PC-9 (cell line): ENCODE data around the gene MTNR1A.

ENCODE experiments used
- EZH2 ChIP-seq: fragments of 200-600 bp; sonication (generic); IDR thresholded peaks from 2 replicates; pipeline ENCODE4 v1.8.0; 2017; ENCODE audit warnings: antibody characterized with exemption, low read depth
- TF ChIP-seq, protein P1 (sequence below): fragments of 200-600 bp; sonication (generic); conservative IDR thresholded peaks from 2 replicates; pipeline ENCODE4 v1.6.1; 2017; ENCODE audit warnings: mixed run types, antibody characterized with exemption, mild to moderate bottlenecking, moderate library complexity

DNA sequence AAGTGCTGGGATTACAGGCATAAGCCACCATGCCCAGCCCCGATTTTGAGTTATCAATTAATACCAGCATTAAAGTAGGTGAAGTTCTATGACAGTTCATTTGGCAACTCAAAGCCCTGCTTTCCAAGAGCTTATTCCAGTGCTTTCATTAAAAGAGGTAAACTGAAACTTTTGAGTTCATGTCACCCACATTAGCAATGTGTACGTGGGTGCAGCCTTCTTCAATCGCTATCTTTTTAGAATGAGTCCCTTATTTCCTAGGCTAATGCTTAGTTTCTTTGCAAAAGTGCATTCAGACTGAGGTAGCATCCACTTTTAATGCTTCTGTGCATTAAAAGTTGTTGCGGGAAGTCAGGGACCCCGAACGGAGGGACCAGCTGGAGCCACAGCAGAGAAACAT, 26.1 kb upstream of the MTNR1A start:
- TF ChIP-seq EZH2: no peak
- TF ChIP-seq, protein P1, sequence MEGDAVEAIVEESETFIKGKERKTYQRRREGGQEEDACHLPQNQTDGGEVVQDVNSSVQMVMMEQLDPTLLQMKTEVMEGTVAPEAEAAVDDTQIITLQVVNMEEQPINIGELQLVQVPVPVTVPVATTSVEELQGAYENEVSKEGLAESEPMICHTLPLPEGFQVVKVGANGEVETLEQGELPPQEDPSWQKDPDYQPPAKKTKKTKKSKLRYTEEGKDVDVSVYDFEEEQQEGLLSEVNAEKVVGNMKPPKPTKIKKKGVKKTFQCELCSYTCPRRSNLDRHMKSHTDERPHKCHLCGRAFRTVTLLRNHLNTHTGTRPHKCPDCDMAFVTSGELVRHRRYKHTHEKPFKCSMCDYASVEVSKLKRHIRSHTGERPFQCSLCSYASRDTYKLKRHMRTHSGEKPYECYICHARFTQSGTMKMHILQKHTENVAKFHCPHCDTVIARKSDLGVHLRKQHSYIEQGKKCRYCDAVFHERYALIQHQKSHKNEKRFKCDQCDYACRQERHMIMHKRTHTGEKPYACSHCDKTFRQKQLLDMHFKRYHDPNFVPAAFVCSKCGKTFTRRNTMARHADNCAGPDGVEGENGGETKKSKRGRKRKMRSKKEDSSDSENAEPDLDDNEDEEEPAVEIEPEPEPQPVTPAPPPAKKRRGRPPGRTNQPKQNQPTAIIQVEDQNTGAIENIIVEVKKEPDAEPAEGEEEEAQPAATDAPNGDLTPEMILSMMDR: no peak
